HG02798 (cell line): Measurements from ENCODE around the gene C1orf210.

ENCODE experiments used
- ATAC-seq: cut with Tn5 transposase; IDR thresholded peaks from one replicate; pipeline ENCODE4 v1.9.1; 2021; ENCODE audit warnings: mild to moderate bottlenecking; ENCODE audit not compliant: unreplicated experiment, poor library complexity

Gene C1orf210

GRCh38 chr1:43312663-43313515, 27.5 kb upstream of the C1orf210 start:
- no peak for ATAC-seq

- ATAC-seq, result no peak
These were observed 26.8 kb upstream of the C1orf210 start for GRCh38 chr1:43312212-43312623.

- ATAC-seq, result no peak
These were observed 26.1 kb upstream of the C1orf210 start for GRCh38 chr1:43311521-43311920.

GRCh38 chr1:43309405-43310025, 24.1 kb upstream of the C1orf210 start:
- no peak for ATAC-seq

GRCh38 chr1:43308635-43309404, 23.4 kb upstream of the C1orf210 start:
- ATAC-seq, result no peak

- ATAC-seq, result no peak
These were observed 22.2 kb upstream of the C1orf210 start for GRCh38 chr1:43307458-43308158.

GRCh38 chr1:43306688-43307457, 21.5 kb upstream of the C1orf210 start:
- ATAC-seq, result no peak

- no peak for ATAC-seq
These were observed 20.7 kb upstream of the C1orf210 start for GRCh38 chr1:43305926-43306687.

- ATAC-seq, result no peak
These were observed 20.1 kb upstream of the C1orf210 start for GRCh38 chr1:43305461-43305860.

GRCh38 chr1:43304771-43305300, 19.5 kb upstream of the C1orf210 start:
- no peak for ATAC-seq

- no peak for ATAC-seq
These were observed 18.9 kb upstream of the C1orf210 start for GRCh38 chr1:43304314-43304681.

GRCh38 chr1:43303471-43304313, 18.3 kb upstream of the C1orf210 start:
- no peak for ATAC-seq

- no peak for ATAC-seq
These were observed 17.5 kb upstream of the C1orf210 start for GRCh38 chr1:43302721-43303470.

GRCh38 chr1:43302201-43302600, 16.8 kb upstream of the C1orf210 start:
- ATAC-seq, result no peak

GRCh38 chr1:43300378-43301094, 15.2 kb upstream of the C1orf210 start, which contains the start of gene TIE1:
Gene TIE1, plus strand, starts transcription at chr1:43300982. Its CDS starts 90 bp downstream, at chr1:43301072.
- ATAC-seq, result no peak

- ATAC-seq, result no peak
These were observed 13.7 kb upstream of the C1orf210 start for GRCh38 chr1:43299101-43299500.
